GM18909 (cell line): Measurements from ENCODE around the gene GREB1.

Experiments
- ATAC-seq: cut with Tn5 transposase; IDR thresholded peaks from one replicate; pipeline ENCODE4 v1.9.1; 2021; ENCODE audit warnings: mild to moderate bottlenecking; ENCODE audit not compliant: unreplicated experiment, poor library complexity

Gene GREB1

GRCh38 chr2:11534746-11535484 lies 1.1 kb downstream of the GREB1 start:
- ATAC-seq, result no peak

- no peak for ATAC-seq
Observed at GRCh38 chr2:11535899-11536344, 2.1 kb downstream of the GREB1 start.

GRCh38 chr2:11537951-11538350 lies 4.1 kb downstream of the GREB1 start:
- no peak for ATAC-seq

GRCh38 chr2:11539317-11540147 lies 5.7 kb downstream of the GREB1 start:
- ATAC-seq, result no peak

- ATAC-seq, result no peak
Observed at GRCh38 chr2:11540148-11540995, 6.5 kb downstream of the GREB1 start.

- ATAC-seq, result no peak
Observed at GRCh38 chr2:11540996-11541692, 7.3 kb downstream of the GREB1 start.

GRCh38 chr2:11541693-11542274 lies 7.9 kb downstream of the GREB1 start:
- no peak for ATAC-seq

- ATAC-seq, result no peak
Observed at GRCh38 chr2:11542275-11542819, 8.5 kb downstream of the GREB1 start.

- no peak for ATAC-seq
Observed at GRCh38 chr2:11543337-11544216, 9.7 kb downstream of the GREB1 start.

GRCh38 chr2:11546072-11546471 lies 12.2 kb downstream of the GREB1 start:
- ATAC-seq, result no peak

- no peak for ATAC-seq
Observed at GRCh38 chr2:11547912-11548497, 14.2 kb downstream of the GREB1 start.

- no peak for ATAC-seq
Observed at GRCh38 chr2:11550302-11550701, 16.5 kb downstream of the GREB1 start.

- ATAC-seq, result no peak
Observed at GRCh38 chr2:11550901-11551568, 17.2 kb downstream of the GREB1 start.

- ATAC-seq, result no peak
Observed at GRCh38 chr2:11551569-11552259, 17.9 kb downstream of the GREB1 start.

GRCh38 chr2:11552260-11552638 lies 18.4 kb downstream of the GREB1 start:
- no peak for ATAC-seq

GRCh38 chr2:11553661-11554398 lies 20.0 kb downstream of the GREB1 start:
- no peak for ATAC-seq

- ATAC-seq, result peak; percentile 65
Observed at GRCh38 chr2:11554399-11554716, 20.5 kb downstream of the GREB1 start.
